ENCODE data around the gene PRKCE. TPM values are rescaled to one million over a fixed set of nuclear protein-coding genes. Genes with fewer than 3 reads are reported as not detected.

PRKCE gene
- polyA plus RNA-seq, 1 experiment: 16.7 TPM

DNA sequence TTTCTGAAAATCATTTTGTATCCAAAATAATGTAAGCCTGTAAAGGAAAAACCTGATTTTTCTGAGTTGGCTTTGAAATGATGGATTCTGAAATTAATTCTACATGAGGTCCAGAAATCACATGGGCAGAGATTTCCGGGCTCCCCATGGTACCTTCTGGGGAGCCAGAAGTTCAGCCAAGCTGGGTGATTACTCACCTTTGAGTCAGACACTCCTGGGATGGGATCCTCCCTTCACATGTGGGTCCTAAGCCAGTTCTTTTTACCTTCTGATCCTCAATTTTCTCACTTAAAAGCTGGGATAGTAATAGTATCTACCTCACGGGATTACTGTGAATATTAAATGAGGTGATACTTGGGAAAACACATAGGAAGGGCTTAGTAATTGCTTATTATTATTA, 465.9 kb downstream of the PRKCE start:
- no peak for DNase-seq (ENCODE audit: low read depth, low spot score)

GRCh38 chr2:46117994-46118393, 466.5 kb downstream of the PRKCE start:
- Histone ChIP-seq H3K27ac (ENCODE audit: low read depth, low read length) (no peak overlapping the region), H3K4me3 (ENCODE audit: low read depth, low read length) (no peak overlapping the region), H3K9me3 (ENCODE audit: control insufficient read depth, insufficient read depth, low read length) (no peaks in the 10 kb centered on the region), H3K27me3 (ENCODE audit: control insufficient read depth, insufficient read depth, low read length) (no peaks in the 10 kb centered on the region)
- ChIA-PET CTCF (interaction anchor here (1.3 to 1.9 kb wide), 2 partner anchors 55 to 125 kb away, joined by 3 to 6 read pairs; no protein-coding TSS in a partner anchor), POLR2A (no interaction called here)
- DNase-seq (ENCODE audit: low read depth, low spot score): no peak
- TF ChIP-seq CTCF (IDR thresholded peaks at IDR 0.05; ENCODE audit: low read depth, low read length): no peak

More for the DNA sequence above, 465.9 kb downstream of the PRKCE start:
- H3K9me3 ChIP-seq (ENCODE audit: control insufficient read depth, insufficient read depth, low read length): no peaks in the 10 kb centered on the region
- ChIA-PET POLR2A (no interaction called here), CTCF (interaction anchor here (1.9 kb wide), 1 partner anchor 54 kb away, joined by 6 read pairs; no protein-coding TSS in a partner anchor)
- H3K27me3 ChIP-seq (ENCODE audit: control insufficient read depth, insufficient read depth, low read length): no peaks in the 10 kb centered on the region
- no peak overlapping the region for H3K4me3 ChIP-seq (ENCODE audit: low read depth, low read length)
- TF ChIP-seq CTCF (IDR thresholded peaks at IDR 0.05; ENCODE audit: low read depth, low read length): no peak
- H3K27ac ChIP-seq (ENCODE audit: low read depth, low read length): no peak overlapping the region

DNA sequence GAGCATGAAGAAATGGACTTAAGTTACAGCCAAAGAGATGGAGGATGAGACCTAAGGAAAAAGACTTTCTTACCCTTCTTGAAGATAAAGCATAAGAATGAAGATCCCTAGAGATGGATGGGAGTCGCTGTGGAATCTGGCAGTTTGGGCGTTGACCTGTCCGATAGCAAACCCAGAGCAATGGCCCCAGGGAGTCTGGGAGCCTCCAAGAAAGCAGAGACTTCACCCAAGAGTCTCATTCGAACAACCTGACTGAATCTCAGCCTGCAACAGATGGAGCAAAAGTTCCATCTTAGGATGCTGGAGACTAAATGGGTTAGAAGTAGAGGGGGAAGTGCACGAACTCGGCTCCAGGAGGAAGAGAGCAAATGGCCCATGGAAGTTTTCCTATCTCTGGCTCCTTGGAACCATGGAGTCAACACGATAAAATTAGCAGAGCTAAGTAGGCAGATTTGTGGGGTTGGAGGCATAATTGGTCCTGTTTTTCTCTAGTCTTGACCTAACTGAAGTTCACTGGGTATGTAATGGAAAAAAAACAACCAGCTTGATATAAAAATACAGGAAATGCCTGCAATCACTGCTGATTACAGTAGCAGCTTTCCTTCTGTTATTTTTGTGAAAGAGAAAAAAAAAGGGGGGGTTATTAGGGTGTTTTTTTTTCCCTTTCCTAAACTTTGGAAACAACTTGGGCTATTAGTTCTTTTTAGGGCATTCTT, 467.3 kb downstream of the PRKCE start:
- TF ChIP-seq CTCF (IDR thresholded peaks at IDR 0.05; ENCODE audit: low read depth, low read length): no peak
- no peak overlapping the region for H3K27ac ChIP-seq (ENCODE audit: low read depth, low read length)
- no peak for DNase-seq (ENCODE audit: low read depth, low spot score)
- ChIA-PET CTCF (interaction anchor here (0.6 to 1.6 kb wide), 3 partner anchors 10 to 126 kb away, joined by 3 to 11 read pairs (median 4); no protein-coding TSS in a partner anchor), POLR2A (interaction anchor here (1.7 kb wide), 1 partner anchor 178 kb away, joined by 6 read pairs; the partner anchor contains the start of gene EPAS1)
- no peak overlapping the region for H3K4me3 ChIP-seq (ENCODE audit: low read depth, low read length)
- no peaks in the 10 kb centered on the region for H3K27me3 ChIP-seq (ENCODE audit: control insufficient read depth, insufficient read depth, low read length)
- no peaks in the 10 kb centered on the region for H3K9me3 ChIP-seq (ENCODE audit: control insufficient read depth, insufficient read depth, low read length)

DNA sequence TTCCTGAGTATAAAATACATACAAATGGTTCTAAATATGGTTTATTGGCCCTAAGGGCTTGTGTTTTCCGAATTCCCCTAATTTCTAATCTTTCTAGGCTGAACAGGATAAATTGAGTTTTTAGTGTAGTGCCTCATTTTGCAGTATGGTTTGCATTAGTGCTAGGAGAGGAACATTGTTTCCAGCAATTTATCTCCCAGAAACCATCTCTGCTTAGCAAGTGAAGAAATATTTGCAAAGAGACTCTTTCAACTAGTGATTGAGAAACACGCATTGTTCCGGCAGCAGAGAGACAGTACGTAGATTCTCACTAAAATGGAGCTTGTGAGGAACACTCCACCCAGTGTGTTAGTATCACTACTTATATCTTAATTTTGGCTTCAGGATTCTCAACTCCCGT, 468.0 kb downstream of the PRKCE start:
- H3K27me3 ChIP-seq (ENCODE audit: control insufficient read depth, insufficient read depth, low read length): no peaks in the 10 kb centered on the region
- ChIA-PET POLR2A (interaction anchor here (1.7 kb wide), 1 partner anchor 177 kb away, joined by 6 read pairs; the partner anchor contains the start of gene EPAS1), CTCF (interaction anchor here (0.6 to 1.6 kb wide), 4 partner anchors 10 to 126 kb away, joined by 3 to 11 read pairs (median 4); no protein-coding TSS in a partner anchor)
- no peak overlapping the region for H3K4me3 ChIP-seq (ENCODE audit: low read depth, low read length)
- no peak for DNase-seq (ENCODE audit: low read depth, low spot score)
- H3K9me3 ChIP-seq (ENCODE audit: control insufficient read depth, insufficient read depth, low read length): no peaks in the 10 kb centered on the region
- H3K27ac ChIP-seq (ENCODE audit: low read depth, low read length): no peak overlapping the region
- no peak for TF ChIP-seq CTCF (IDR thresholded peaks at IDR 0.05; ENCODE audit: low read depth, low read length)
